HEK293T (cell line): ENCODE results near the gene ANO10.

ENCODE experiments used
- CTCF ChIA-PET: fragments of 350-600 bp; formaldehyde crosslinking; extraction: SDS; loops from one replicate; lab custom pipeline; 2021; ENCODE audit warnings: antibody characterized with exemption, inconsistent platforms; lab: Yijun Ruan, JAX
- POLR2A ChIA-PET: fragments of 350-600 bp; formaldehyde crosslinking; extraction: SDS; loops from one replicate; lab custom pipeline; 2020; ENCODE audit warnings: antibody characterized with exemption, inconsistent platforms; lab: Yijun Ruan, JAX
- DNase-seq: peaks from one replicate; pipeline ENCODE4 v3.0.0; 2012; ENCODE audit warnings: mixed read lengths; ENCODE audit errors: extremely low spot score
- ARNT ChIP-seq: fragments of 450-650 bp; IDR thresholded peaks from 2 replicates; pipeline ENCODE4 v1.6.1; 2017; ENCODE audit warnings: mild to moderate bottlenecking
- BHLHE40 ChIP-seq: fragments of 450-650 bp; IDR thresholded peaks from 2 replicates; pipeline ENCODE4 v1.6.1; 2016; ENCODE audit warnings: mild to moderate bottlenecking, moderate library complexity, borderline replicate concordance
- CTBP1 ChIP-seq: fragments of 450-650 bp; IDR thresholded peaks from 2 replicates; pipeline ENCODE4 v1.6.1; 2016; ENCODE audit warnings: borderline replicate concordance
- ELF4 ChIP-seq: fragments of 450-650 bp; IDR thresholded peaks from 2 replicates; pipeline ENCODE4 v1.6.1; 2017; ENCODE audit warnings: antibody characterized with exemption
- FOXA1 ChIP-seq: fragments of 450-650 bp; IDR thresholded peaks from 2 replicates; pipeline ENCODE4 v1.6.1; 2016; ENCODE audit warnings: mild to moderate bottlenecking
- FOXK2 ChIP-seq: fragments of 450-650 bp; IDR thresholded peaks from 2 replicates; pipeline ENCODE4 v1.6.1; 2016; ENCODE audit warnings: mild to moderate bottlenecking
- FOXM1 ChIP-seq: fragments of 450-650 bp; IDR thresholded peaks from 2 replicates; pipeline ENCODE4 v1.6.1; 2017; ENCODE audit warnings: mild to moderate bottlenecking, borderline replicate concordance
- HDGF ChIP-seq: fragments of 450-650 bp; IDR thresholded peaks from 2 replicates; pipeline ENCODE4 v1.6.1; 2017; ENCODE audit warnings: antibody characterized with exemption, borderline replicate concordance
- L3MBTL2 ChIP-seq: fragments of 450-650 bp; conservative IDR thresholded peaks from 2 replicates; pipeline ENCODE4 v1.6.1; 2016; ENCODE audit warnings: mild to moderate bottlenecking
- LEF1 ChIP-seq: fragments of 450-650 bp; IDR thresholded peaks from 2 replicates; pipeline ENCODE4 v1.6.1; 2017; ENCODE audit warnings: mild to moderate bottlenecking, borderline replicate concordance
- NFRKB ChIP-seq: fragments of 450-650 bp; IDR thresholded peaks from 2 replicates; pipeline ENCODE4 v1.6.1; 2016; ENCODE audit warnings: mild to moderate bottlenecking, moderate library complexity
- SP1 ChIP-seq: fragments of 450-650 bp; IDR thresholded peaks from 2 replicates; pipeline ENCODE4 v1.6.1; 2017
- SUZ12 ChIP-seq: fragments of 450-650 bp; IDR thresholded peaks from 2 replicates; pipeline ENCODE4 v1.6.1; 2016; ENCODE audit warnings: mild to moderate bottlenecking
- TARDBP ChIP-seq: fragments of 450-650 bp; IDR thresholded peaks from 2 replicates; pipeline ENCODE4 v1.6.1; 2016
- ZNF384 ChIP-seq: fragments of 450-650 bp; IDR thresholded peaks from 2 replicates; pipeline ENCODE4 v1.6.1; 2016
- TF ChIP-seq, protein P1 (sequence below): fragments of 450-650 bp; IDR thresholded peaks from 2 replicates; pipeline ENCODE4 v1.6.1; 2016

Gene ANO10

DNA sequence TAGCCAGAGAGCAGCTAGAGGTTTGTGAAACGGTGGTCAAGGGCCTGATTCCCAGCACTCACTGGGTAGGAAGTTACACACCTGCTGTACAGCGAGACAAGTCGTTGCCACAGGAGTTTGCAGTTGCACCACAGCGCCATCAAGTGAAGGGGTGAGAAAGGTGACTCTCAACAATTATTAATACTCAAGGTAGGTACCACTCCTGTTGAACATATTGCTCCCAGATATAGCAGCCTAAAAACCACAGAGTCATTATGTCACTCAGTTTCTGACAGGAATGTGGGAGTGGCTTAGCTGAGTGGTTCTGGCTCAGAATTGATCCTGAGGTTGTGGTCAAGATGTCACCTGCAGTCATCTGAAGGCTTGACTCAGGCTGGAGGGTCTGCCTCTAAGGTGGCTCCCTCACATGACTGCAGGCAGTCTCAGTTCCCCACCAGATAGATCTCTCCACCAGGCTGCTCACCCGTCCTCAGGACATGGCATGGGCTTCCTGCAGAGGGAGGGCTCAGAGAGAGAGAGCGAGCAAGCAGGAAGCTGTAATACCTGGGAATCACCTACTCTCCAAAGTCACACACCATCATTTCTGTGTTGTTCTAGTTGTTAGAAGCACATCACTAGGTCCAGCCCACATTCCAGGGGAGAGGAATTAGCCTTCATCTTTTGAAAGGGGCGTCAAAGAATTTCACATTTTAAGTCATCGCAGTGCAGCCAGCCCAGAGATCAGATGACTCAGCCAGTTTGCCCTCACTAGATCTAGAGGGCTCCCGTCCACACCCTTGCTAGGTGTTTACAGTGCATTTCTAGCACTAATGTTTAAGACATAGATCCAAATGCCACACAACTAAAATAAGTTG is 17.0 kb upstream of the ANO10 start:
- POLR2A ChIA-PET = no interaction called here
- CTCF ChIA-PET = interaction anchor here (0.8 kb wide), 1 partner anchor 18 kb away, joined by 3 read pairs; no protein-coding TSS in a partner anchor
- TF ChIP-seq TARDBP = no peak

DNA sequence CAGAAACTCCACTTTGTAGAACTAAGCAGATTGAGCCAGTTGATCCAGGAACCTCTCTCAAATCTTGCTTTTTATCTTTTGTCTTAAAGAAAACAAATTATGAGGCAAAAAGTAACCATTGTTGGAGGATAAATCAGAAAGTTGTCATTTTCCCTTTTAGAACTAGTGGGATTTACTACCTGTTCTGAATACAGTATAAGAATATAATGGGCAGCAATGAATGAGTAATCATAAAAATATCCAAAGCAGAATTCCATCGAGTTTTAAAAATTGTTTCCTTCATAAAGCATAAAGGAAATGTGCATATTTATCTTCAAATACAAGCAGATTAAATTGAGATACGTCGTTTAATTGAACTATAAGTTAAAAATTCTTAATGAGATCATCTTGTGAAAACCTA is 15.9 kb upstream of the ANO10 start:
- no peak for DNase-seq
- TF ChIP-seq, protein P1, sequence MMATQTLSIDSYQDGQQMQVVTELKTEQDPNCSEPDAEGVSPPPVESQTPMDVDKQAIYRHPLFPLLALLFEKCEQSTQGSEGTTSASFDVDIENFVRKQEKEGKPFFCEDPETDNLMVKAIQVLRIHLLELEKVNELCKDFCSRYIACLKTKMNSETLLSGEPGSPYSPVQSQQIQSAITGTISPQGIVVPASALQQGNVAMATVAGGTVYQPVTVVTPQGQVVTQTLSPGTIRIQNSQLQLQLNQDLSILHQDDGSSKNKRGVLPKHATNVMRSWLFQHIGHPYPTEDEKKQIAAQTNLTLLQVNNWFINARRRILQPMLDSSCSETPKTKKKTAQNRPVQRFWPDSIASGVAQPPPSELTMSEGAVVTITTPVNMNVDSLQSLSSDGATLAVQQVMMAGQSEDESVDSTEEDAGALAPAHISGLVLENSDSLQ = no peak
- no peak for TF ChIP-seq LEF1
- TF ChIP-seq FOXK2 = no peak
- TF ChIP-seq SP1 = no peak
- no peak for TF ChIP-seq FOXA1
- no peak for TF ChIP-seq SUZ12
- no peak for TF ChIP-seq ELF4
- TF ChIP-seq NFRKB = no peak
- no peak for TF ChIP-seq L3MBTL2
- TF ChIP-seq HDGF = no peak
- TF ChIP-seq ZNF384 = no peak
- ChIA-PET POLR2A (no interaction called here), CTCF (no interaction called here)

More for the DNA sequence above, 17.0 kb upstream of the ANO10 start:
- DNase-seq = peak; percentile 44

DNA sequence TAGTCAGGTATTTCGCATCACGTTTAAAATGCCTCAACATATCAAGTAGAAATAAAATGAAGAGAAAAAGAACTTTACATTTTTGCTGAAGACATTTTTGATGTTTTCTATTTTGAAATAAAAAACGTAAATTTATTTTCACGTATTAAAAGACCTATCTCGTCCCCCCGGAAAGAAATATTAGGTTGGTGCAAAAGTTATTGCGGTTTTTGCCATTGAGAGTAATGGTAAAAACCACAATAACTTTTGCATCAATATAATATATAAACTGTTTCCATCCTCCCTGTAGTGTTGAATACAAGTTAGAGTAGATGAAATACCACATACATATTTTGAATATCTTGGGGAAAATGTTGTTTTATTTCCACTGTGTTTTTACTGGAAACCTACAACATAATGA is 11.2 kb upstream of the ANO10 start:
- ChIA-PET CTCF (no interaction called here), POLR2A (no interaction called here)
- no peak for TF ChIP-seq L3MBTL2
- no peak for TF ChIP-seq FOXK2
- TF ChIP-seq FOXM1 = no peak
- TF ChIP-seq ARNT = no peak
- no peak for TF ChIP-seq NFRKB
- peak; percentile 38; the same call in 1 of the 2 replicates for TF ChIP-seq ELF4
- no peak for TF ChIP-seq SUZ12
- TF ChIP-seq LEF1 = no peak
- no peak for DNase-seq

DNA sequence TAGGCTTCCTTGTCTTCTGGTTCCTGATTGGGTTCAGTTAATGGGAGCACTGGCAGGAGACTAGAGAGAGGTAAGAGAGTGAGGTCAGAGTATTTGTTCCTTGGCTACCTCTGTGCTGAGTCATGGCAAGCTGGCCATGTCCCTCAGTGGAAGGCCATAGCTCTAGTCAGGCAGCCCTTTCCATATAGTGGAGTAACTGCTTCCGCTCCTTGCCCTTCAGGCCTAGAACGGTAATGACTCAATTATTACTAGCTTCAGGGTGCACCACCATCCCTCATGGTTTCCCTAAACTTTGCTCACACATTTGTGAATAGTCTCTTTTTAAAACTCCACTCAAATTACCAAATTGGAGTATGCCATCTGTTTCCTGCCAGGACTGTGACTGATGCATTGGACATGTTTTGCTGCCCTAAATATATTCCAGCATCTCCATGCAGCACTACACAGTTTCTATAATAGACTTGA is 10.5 kb upstream of the ANO10 start:
- ChIA-PET POLR2A (no interaction called here), CTCF (no interaction called here)
- no peak for DNase-seq
- TF ChIP-seq ZNF384 = no peak
- TF ChIP-seq, protein P1 = no peak
- no peak for TF ChIP-seq SP1
- TF ChIP-seq ARNT = no peak
- TF ChIP-seq L3MBTL2 = no peak
- TF ChIP-seq BHLHE40 = no peak
- no peak for TF ChIP-seq NFRKB
- TF ChIP-seq HDGF = no peak
- TF ChIP-seq FOXM1 = no peak
- TF ChIP-seq ELF4 = no peak
- no peak for TF ChIP-seq FOXK2
- TF ChIP-seq SUZ12 = no peak
- TF ChIP-seq CTBP1 = no peak

DNA sequence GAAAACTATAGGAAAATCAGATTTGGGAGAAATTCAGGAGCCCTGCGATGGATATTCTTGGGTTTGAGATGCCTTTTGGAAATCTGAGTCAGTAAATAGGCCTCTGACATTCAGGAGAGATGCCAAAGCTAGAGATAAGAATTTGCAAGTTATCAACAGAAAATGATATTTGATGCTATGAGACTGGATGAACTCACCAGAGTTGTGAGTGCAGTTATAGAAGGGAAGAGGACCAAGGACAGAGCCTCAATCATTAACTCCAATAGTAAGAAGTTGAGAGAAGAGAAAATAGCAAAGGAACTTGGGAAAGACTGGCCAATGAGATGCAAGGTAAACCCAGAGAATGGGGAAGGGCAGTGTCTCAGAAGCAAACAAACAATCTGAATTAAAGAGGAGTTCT is 7.9 kb upstream of the ANO10 start:
- ChIA-PET POLR2A (no interaction called here), CTCF (no interaction called here)
- TF ChIP-seq L3MBTL2 = no peak
- TF ChIP-seq CTBP1 = no peak
- TF ChIP-seq BHLHE40 = no peak
- no peak for TF ChIP-seq HDGF
- TF ChIP-seq ARNT = no peak
- no peak for TF ChIP-seq ELF4
- TF ChIP-seq, protein P1 = no peak
- TF ChIP-seq FOXM1 = no peak
- TF ChIP-seq TARDBP = no peak
- no peak for TF ChIP-seq ZNF384
- no peak for TF ChIP-seq LEF1
- no peak for TF ChIP-seq NFRKB
- TF ChIP-seq SUZ12 = no peak
- no peak for DNase-seq

DNA sequence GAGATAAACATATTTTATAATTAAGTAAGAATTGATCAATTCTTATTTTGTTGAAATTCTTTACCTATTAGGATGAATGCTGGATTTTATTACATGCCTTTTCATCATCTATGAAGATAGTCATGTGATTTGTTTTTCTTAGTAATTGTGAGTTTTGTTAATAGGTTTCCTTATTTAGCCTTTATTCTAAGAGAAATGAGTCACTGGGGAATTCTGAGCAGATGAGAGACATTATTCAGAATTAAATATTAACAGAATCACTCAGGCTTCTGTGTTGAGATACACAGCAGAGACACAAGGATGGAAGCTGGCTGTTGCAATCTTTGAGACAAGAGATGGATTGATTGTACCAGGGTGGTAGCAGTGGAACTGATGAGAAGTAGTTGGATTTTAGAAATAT is 7.4 kb upstream of the ANO10 start:
- DNase-seq = no peak
- ChIA-PET POLR2A (no interaction called here), CTCF (no interaction called here)
- no peak for TF ChIP-seq CTBP1
- TF ChIP-seq LEF1 = no peak
- no peak for TF ChIP-seq ARNT
- TF ChIP-seq TARDBP = no peak
- no peak for TF ChIP-seq FOXA1
